ENCODE results near the gene NAPSA.
"Not testable (repeated sequence)": the region's sequence is repeated elsewhere in the genome, so short reads cannot be mapped to it uniquely, and the experiment has no call there.

Gene NAPSA

GRCh38 chr19:50358483-50359327 lies 6.7 kb downstream of the NAPSA start:
- peak; percentile 75 for DNase-seq

GRCh38 chr19:50357178-50358100 lies 8.0 kb downstream of the NAPSA start:
- DNase-seq = peak; percentile 83

- DNase-seq = no peak
Observed at GRCh38 chr19:50356691-50357177, 8.7 kb downstream of the NAPSA start.

GRCh38 chr19:50353487-50353880 lies 12.0 kb downstream of the NAPSA start:
- not testable (repeated sequence) for DNase-seq

GRCh38 chr19:50352242-50352641 lies 13.2 kb downstream of the NAPSA start:
- no peak for DNase-seq

GRCh38 chr19:50349277-50350057 lies 16.0 kb downstream of the NAPSA start:
- no peak for DNase-seq

GRCh38 chr19:50347089-50347581 lies 18.3 kb downstream of the NAPSA start:
- not testable (repeated sequence) for DNase-seq

GRCh38 chr19:50344661-50345318 lies 20.6 kb downstream of the NAPSA start:
- DNase-seq = no peak

GRCh38 chr19:50341091-50341564 lies 24.3 kb downstream of the NAPSA start:
- no peak for DNase-seq

GRCh38 chr19:50340331-50340730 lies 25.1 kb downstream of the NAPSA start:
- DNase-seq = no peak

- not testable (repeated sequence) for DNase-seq
Observed at GRCh38 chr19:50337031-50337430, 28.4 kb downstream of the NAPSA start.

GRCh38 chr19:50334741-50335421 lies 30.6 kb downstream of the NAPSA start:
- DNase-seq = no peak

GRCh38 chr19:50333737-50334617 lies 31.5 kb downstream of the NAPSA start:
- DNase-seq = peak; percentile 25

GRCh38 chr19:50333235-50333736 lies 32.2 kb downstream of the NAPSA start:
- peak; percentile 89 for DNase-seq

- no peak for DNase-seq
Observed at GRCh38 chr19:50332244-50333038, 33.0 kb downstream of the NAPSA start.

- DNase-seq = no peak
Observed at GRCh38 chr19:50331994-50332243, 33.5 kb downstream of the NAPSA start.

- DNase-seq = no peak
Observed at GRCh38 chr19:50331221-50331993, 34.0 kb downstream of the NAPSA start.

- peak; percentile 79 for DNase-seq
Observed at GRCh38 chr19:50330365-50331078, 34.9 kb downstream of the NAPSA start.

Measured in DMS79 (cell line).